ENCODE measurements around the gene TBKBP1.

The TBKBP1 gene

GRCh38 chr17:47713980-47714700 is 20.2 kb downstream of the TBKBP1 start:
- no peak for DNase-seq (ENCODE audit: low spot score)
- in situ Hi-C loops (cut with MboI; ENCODE audit: low pct_unique_long_range_greater_than_20kb, low sequenced_read_pairs, unreplicated experiment): no loop called here
- TF ChIP-seq CTCF (IDR thresholded peaks at IDR 0.05; ENCODE audit: extremely low read depth, insufficient read depth, missing control alignments): peak; percentile 20

- peak; percentile 57 for DNase-seq (ENCODE audit: low spot score)
- in situ Hi-C loops (cut with MboI; ENCODE audit: low pct_unique_long_range_greater_than_20kb, low sequenced_read_pairs, unreplicated experiment): no loop called here
- no peak for TF ChIP-seq CTCF (IDR thresholded peaks at IDR 0.05; ENCODE audit: extremely low read depth, insufficient read depth, missing control alignments)
Measured at GRCh38 chr17:47714773-47715396, 20.9 kb downstream of the TBKBP1 start.

- in situ Hi-C loops (cut with MboI; ENCODE audit: low pct_unique_long_range_greater_than_20kb, low sequenced_read_pairs, unreplicated experiment): no loop called here
- no peak for DNase-seq (ENCODE audit: low spot score)
- TF ChIP-seq CTCF (IDR thresholded peaks at IDR 0.05; ENCODE audit: extremely low read depth, insufficient read depth, missing control alignments): no peak
Measured at GRCh38 chr17:47715669-47716325, 21.8 kb downstream of the TBKBP1 start.

- DNase-seq (ENCODE audit: low spot score): no peak
- TF ChIP-seq CTCF (IDR thresholded peaks at IDR 0.05; ENCODE audit: extremely low read depth, insufficient read depth, missing control alignments): no peak
- in situ Hi-C loops (cut with MboI; ENCODE audit: low pct_unique_long_range_greater_than_20kb, low sequenced_read_pairs, unreplicated experiment): no loop called here
Measured at GRCh38 chr17:47716375-47716774, 22.4 kb downstream of the TBKBP1 start.

- in situ Hi-C loops (cut with MboI; ENCODE audit: low pct_unique_long_range_greater_than_20kb, low sequenced_read_pairs, unreplicated experiment): no loop called here
- DNase-seq (ENCODE audit: low spot score): no peak
- peak; percentile 55 for TF ChIP-seq CTCF (IDR thresholded peaks at IDR 0.05; ENCODE audit: extremely low read depth, insufficient read depth, missing control alignments)
Measured at GRCh38 chr17:47717261-47717697, 23.3 kb downstream of the TBKBP1 start.

GRCh38 chr17:47717979-47718621 is 24.1 kb downstream of the TBKBP1 start:
- no peak for TF ChIP-seq CTCF (IDR thresholded peaks at IDR 0.05; ENCODE audit: extremely low read depth, insufficient read depth, missing control alignments)
- no peak for DNase-seq (ENCODE audit: low spot score)
- in situ Hi-C loops (cut with MboI; ENCODE audit: low pct_unique_long_range_greater_than_20kb, low sequenced_read_pairs, unreplicated experiment): no loop called here

Data from GM13977 (cell line).